Measurements from ENCODE around the gene BTNL8.

GRCh38 chr5:180850434-180851078 is 48.4 kb upstream of the BTNL8 start:
- no peak for TF ChIP-seq POLR2A (IDR thresholded peaks at IDR 0.05)
- no peak for TF ChIP-seq CTCF (IDR thresholded peaks at IDR 0.05)
